Astrocyte of the spinal cord (primary cell): ENCODE measurements around the gene SLC38A2.

Experiments
- DNase-seq: peaks from one replicate; pipeline ENCODE4 v3.0.0; 2011; ENCODE audit warnings: low read depth, low spot score
- H3K4me3 ChIP-seq: 2 replicates; pipeline ENCODE4 v1.5.1; 2011; ENCODE audit warnings: low read depth, mild to moderate bottlenecking, low read length, moderate library complexity
- in situ Hi-C: cut with HindIII; loops from 2 replicates; pipeline ENCODE4 v1.10.0; 2017; ENCODE audit warnings: low sequenced_read_pairs
- TF ChIP-seq, protein P1 (sequence below): IDR thresholded peaks from 2 replicates; pipeline ENCODE4 v1.5.1; 2012; ENCODE audit warnings: low read depth, mild to moderate bottlenecking, low read length, inconsistent platforms

SLC38A2 gene

DNA sequence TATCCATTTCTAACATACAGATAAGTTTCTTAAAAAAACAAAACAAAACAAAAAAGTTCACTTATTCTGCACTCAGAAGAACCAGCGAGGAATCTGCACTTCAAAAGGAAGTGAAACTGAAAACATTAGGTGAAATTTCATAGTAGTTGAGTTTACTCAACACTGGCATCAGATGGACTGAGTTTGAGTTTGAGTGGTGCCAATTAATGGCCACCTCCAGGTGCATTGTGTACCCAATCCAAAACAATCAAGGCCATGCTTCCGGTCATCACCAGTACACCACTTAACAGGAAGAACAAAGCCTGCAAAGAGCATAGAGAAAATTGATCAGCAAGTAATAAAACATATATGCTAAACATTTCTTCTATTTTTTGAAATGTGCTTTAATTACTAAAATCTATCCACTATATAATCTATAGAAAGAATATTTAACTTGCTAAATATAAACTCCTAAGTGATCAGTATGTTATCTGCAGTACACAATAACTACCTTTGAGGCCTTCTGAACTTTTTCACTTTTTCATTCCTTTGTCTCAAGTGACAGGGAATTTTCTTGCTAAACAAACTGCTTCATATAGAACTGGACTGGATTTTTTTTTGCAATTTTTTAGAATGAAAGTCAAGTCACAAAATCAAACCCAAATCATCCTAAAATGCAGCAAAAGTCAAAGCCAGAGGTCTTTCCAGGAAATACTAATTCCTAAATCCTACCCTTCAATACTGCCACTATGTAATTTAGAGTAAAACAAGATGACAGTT is 11.5 kb downstream of the SLC38A2 start:
- no peak overlapping the region for H3K4me3 ChIP-seq
- no peak for DNase-seq
- in situ Hi-C loops = no loop called here
- TF ChIP-seq, protein P1, sequence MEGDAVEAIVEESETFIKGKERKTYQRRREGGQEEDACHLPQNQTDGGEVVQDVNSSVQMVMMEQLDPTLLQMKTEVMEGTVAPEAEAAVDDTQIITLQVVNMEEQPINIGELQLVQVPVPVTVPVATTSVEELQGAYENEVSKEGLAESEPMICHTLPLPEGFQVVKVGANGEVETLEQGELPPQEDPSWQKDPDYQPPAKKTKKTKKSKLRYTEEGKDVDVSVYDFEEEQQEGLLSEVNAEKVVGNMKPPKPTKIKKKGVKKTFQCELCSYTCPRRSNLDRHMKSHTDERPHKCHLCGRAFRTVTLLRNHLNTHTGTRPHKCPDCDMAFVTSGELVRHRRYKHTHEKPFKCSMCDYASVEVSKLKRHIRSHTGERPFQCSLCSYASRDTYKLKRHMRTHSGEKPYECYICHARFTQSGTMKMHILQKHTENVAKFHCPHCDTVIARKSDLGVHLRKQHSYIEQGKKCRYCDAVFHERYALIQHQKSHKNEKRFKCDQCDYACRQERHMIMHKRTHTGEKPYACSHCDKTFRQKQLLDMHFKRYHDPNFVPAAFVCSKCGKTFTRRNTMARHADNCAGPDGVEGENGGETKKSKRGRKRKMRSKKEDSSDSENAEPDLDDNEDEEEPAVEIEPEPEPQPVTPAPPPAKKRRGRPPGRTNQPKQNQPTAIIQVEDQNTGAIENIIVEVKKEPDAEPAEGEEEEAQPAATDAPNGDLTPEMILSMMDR = no peak

DNA sequence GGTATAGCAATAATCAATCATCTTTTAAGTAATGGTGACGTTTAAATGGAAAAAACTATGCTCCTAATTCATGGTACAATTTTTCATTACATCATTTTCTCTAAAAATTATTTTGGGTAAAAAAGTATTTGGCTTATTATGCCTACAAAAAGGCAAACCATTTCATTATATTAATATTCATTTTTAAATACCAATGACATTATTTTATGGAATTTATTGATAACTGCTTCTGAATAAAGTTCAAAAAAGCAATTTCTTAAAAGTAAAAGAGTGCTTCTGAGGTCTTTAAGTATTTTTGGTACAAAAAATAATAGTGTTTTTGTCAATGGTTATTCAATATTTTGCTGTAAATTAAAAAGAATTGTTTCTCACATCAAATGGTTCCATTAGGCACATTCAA is 12.2 kb downstream of the SLC38A2 start:
- in situ Hi-C loops = no loop called here
- no peak overlapping the region for H3K4me3 ChIP-seq
- DNase-seq = no peak
- TF ChIP-seq, protein P1 = no peak

DNA sequence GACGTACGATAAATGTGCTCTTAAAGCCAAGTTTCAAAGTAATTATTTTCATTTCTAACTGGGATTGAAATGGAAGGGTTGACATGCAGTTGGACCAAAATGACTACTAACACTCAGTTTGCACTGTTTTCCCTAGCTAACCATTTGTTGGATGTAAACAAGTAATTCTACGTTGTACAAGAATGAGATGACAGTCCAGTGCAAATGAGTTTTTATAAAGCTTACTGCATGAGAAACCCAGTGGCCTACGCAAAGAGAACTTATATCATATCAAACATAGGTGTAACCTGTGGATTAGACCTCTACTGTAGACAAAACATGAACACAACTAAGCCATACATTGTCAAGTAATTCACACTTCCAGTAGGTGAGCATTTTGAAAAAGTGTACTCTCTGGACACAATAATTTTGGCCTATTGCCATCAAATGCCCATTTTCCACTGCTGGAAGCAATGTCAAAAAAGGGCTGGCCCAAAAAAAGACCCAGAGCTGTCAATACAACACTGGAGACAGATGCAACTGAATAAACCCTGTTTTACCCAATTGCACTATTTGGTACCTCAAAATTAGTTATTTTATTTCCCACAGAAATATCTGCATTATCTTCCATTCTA is 12.8 kb downstream of the SLC38A2 start:
- in situ Hi-C loops = no loop called here
- no peak overlapping the region for H3K4me3 ChIP-seq
- TF ChIP-seq, protein P1 = no peak
- no peak for DNase-seq

DNA sequence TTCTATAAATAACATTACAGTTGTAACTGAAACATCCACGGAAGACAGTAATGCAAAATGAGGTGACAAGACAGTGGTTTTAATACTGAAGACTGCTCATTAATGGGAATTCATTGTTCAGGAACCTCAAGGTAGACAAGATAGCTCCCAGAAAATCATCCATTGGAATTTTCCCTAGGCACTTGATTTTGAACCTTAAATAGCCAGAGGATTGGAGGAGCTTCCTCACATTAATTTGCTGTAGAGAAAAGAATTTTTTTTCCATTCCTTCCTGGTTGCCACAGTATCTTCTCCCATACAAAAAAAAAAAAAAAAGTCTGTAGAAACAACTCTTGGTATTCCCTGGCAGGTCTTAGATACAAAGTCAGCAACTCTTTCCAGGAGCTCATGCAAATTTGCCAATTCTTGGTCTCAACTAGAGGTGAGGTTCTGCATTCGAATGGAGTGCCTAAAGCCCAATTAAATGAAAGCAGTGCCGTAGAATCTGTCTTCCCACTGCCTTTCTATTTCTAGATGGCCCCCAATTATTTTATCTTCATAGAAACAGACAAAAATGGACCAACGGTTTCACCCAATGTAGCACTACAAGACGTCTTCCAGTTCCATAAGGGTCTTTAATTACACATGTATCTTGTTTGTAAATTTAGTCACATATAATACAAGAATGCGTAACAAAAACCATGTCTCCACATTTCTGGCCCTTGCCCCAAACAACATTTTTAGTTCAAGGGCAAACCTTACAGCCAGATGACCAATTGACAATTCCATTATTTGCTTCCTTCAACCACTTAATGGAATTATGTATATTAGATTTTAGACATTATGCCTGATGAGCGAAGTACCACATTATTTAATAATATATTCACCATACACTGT is 13.5 kb downstream of the SLC38A2 start:
- H3K4me3 ChIP-seq = no peak overlapping the region
- in situ Hi-C loops = no loop called here
- TF ChIP-seq, protein P1 = no peak
- DNase-seq = no peak

DNA sequence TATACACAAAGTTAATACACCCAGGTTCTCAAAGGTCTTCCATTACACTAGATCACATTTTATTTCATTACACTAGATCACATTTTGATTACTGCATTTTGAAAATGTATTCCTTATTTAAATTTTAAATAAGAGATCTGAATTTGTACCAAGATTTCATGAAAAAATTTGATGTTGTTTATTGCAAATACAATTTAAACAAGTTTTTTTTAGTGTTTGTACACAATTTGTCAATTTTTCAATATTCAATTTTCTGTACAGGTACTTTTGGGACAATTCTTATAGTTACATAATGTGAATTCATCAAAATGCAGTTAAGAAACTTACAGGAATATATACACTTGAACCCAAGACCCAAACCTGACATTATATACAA is 14.3 kb downstream of the SLC38A2 start:
- H3K4me3 ChIP-seq = no peak overlapping the region
- in situ Hi-C loops = no loop called here
- TF ChIP-seq, protein P1 = no peak
- DNase-seq = no peak

DNA sequence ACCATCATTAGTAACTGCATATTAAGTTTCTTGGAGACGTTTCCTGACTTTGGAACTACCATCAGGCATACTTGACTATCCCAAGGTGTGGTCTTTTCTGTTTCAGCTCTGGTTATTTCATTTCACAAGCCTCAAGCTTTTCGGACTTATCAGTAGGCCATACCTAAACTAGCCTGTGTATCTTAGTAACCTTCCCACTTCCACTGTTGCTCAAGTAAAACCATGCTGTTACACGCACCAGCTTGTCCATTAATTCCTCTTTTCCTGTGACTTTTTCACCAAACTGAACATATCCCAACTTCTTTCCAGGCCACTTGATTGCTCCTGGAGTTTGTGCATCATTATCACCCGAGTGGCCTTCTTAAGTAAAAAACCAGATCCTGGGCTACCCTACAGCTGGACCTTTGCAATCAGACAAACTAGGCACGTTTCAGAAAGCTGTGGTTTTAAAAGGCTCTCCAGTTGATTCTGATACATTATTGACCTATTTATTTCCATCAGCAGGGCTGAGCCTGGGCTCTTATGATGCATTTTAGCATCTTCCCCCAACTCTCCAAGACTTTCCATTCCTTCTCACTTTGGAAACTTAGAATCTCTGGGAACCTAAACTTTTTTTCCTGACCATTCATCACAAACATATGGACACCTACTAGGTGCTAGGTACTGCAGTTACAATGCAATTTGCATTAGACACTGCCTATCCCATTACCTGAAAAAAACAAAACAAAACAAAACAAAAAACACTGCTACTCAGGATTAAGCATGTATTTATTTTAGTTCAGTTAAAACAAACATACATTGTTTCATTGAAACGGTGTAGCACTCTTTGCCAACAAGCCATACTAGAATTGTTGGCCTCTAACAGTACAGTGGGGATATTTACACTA is 14.9 kb downstream of the SLC38A2 start:
- no peak overlapping the region for H3K4me3 ChIP-seq
- DNase-seq = peak; percentile 76
- in situ Hi-C loops = no loop called here
- TF ChIP-seq, protein P1 = no peak
